Measurements from ENCODE around the gene C11orf24.
"Not testable (repeated sequence)": the region's sequence is repeated elsewhere in the genome, so short reads cannot be mapped to it uniquely, and the experiment has no call there.

C11orf24 gene

GRCh38 chr11:68271781-68272608 lies at the start of gene C11orf24:
Gene C11orf24, minus strand, starts transcription at chr11:68271973. Its CDS starts 8,206 bp downstream, at chr11:68263767.
- DNase-seq: peak; percentile 94

- DNase-seq: no peak
These were observed 45.5 kb upstream of the C11orf24 start for GRCh38 chr11:68317147-68317785.

- DNase-seq: peak; percentile 35
These were observed 43.6 kb upstream of the C11orf24 start for GRCh38 chr11:68315171-68315920.

GRCh38 chr11:68314203-68315170 lies 42.7 kb upstream of the C11orf24 start:
- peak; percentile 35 for DNase-seq

GRCh38 chr11:68313574-68314202 lies 41.9 kb upstream of the C11orf24 start:
- DNase-seq: peak; percentile 46

GRCh38 chr11:68312780-68313573 lies 41.2 kb upstream of the C11orf24 start:
- DNase-seq: no peak

- peak; percentile 25 for DNase-seq
These were observed 40.5 kb upstream of the C11orf24 start, which contains the start of gene LRP5 for GRCh38 chr11:68312117-68312779. Gene LRP5, plus strand, starts transcription at chr11:68312591. Its CDS starts 124 bp downstream, at chr11:68312715.

GRCh38 chr11:68311160-68312116 lies 39.7 kb upstream of the C11orf24 start:
- no peak for DNase-seq

- no peak for DNase-seq
These were observed 37.9 kb upstream of the C11orf24 start for GRCh38 chr11:68309621-68310185.

- DNase-seq: no peak
These were observed 36.3 kb upstream of the C11orf24 start for GRCh38 chr11:68308068-68308467.

- DNase-seq: no peak
These were observed 34.9 kb upstream of the C11orf24 start for GRCh38 chr11:68306636-68307035.

- DNase-seq: no peak
These were observed 32.4 kb upstream of the C11orf24 start for GRCh38 chr11:68303982-68304780.

- DNase-seq: no peak
These were observed 31.3 kb upstream of the C11orf24 start for GRCh38 chr11:68303083-68303482.

- DNase-seq: no peak
These were observed 30.9 kb upstream of the C11orf24 start for GRCh38 chr11:68302670-68303069.

- no peak for DNase-seq
These were observed 30.5 kb upstream of the C11orf24 start for GRCh38 chr11:68302256-68302655.

- DNase-seq: no peak
These were observed 28.5 kb upstream of the C11orf24 start for GRCh38 chr11:68300076-68300830.

GRCh38 chr11:68299517-68299879 lies 27.7 kb upstream of the C11orf24 start:
- not testable (repeated sequence) for DNase-seq

Data from hematopoietic multipotent progenitor cell treated with erythropoietin and hydrocortisone succinate and interleukin-3 and kit ligand, for 8 days (in vitro differentiated cells).